WTC11 (cell line): ENCODE results near the gene DCTN1. TPM values are rescaled to one million over a fixed set of nuclear protein-coding genes. Genes with fewer than 3 reads are reported as not detected.
"Not testable (repeated sequence)": the region's sequence is repeated elsewhere in the genome, so short reads cannot be mapped to it uniquely, and the experiment has no call there.

Experiments
- ATAC-seq: fragments of 200-7000 bp; cut with Tn5 transposase; 2 replicates; pipeline ENCODE4 v1.10.0; 2021; ENCODE audit warnings: mild to moderate bottlenecking, moderate library complexity
- CTCF ChIA-PET: fragments of 300-600 bp; sonication (Branson Sonifier 250); formaldehyde crosslinking; loops from one replicate; lab custom pipeline; 2021; ENCODE audit warnings: antibody characterized with exemption; lab: Charles Lee
- POLR2A ChIA-PET: fragments of 350-600 bp; sonication (Branson Sonifier 250); formaldehyde crosslinking; loops from one replicate; lab custom pipeline; 2021; ENCODE audit warnings: antibody characterized with exemption; lab: Charles Lee
- DNase-seq: peaks from one replicate; pipeline ENCODE4 v3.0.0; 2021; ENCODE audit warnings: low spot score
- H3K27ac Mint-ChIP-seq: 2 replicates; pipeline ENCODE4 v1.8.0; 2021; ENCODE audit warnings: mixed read lengths
- H3K27me3 Mint-ChIP-seq: 2 replicates; pipeline ENCODE4 v1.8.0; 2021; ENCODE audit warnings: low read depth, mild to moderate bottlenecking, moderate library complexity, mixed read lengths
- H3K36me3 Mint-ChIP-seq: 2 replicates; pipeline ENCODE4 v1.8.0; 2021; ENCODE audit warnings: mixed read lengths
- H3K4me1 Mint-ChIP-seq: 2 replicates; pipeline ENCODE4 v1.8.0; 2022; ENCODE audit warnings: mixed read lengths
- H3K4me3 Mint-ChIP-seq: 2 replicates; pipeline ENCODE4 v1.8.0; 2021; ENCODE audit warnings: mild to moderate bottlenecking, moderate library complexity, mixed read lengths
- H3K9me3 Mint-ChIP-seq: 2 replicates; pipeline ENCODE4 v1.8.0; 2021; ENCODE audit warnings: mixed read lengths
- CTCF ChIP-seq: fragments of 200-600 bp; IDR thresholded peaks from 2 replicates; pipeline ENCODE4 v1.8.0; 2022; ENCODE audit warnings: antibody characterized with exemption
- E2F4 ChIP-seq: sonication (generic); formaldehyde crosslinking; IDR thresholded peaks from 2 replicates; pipeline ENCODE4 v1.8.1; 2022; ENCODE audit warnings: low read depth, mild to moderate bottlenecking, moderate library complexity, missing genetic modification reagents, borderline replicate concordance
- ELF4 ChIP-seq: sonication (generic); formaldehyde crosslinking; IDR thresholded peaks from 2 replicates; pipeline ENCODE4 v1.8.1; 2022; ENCODE audit warnings: low read depth, mild to moderate bottlenecking, moderate library complexity, missing genetic modification reagents
- ERG ChIP-seq: fragments of 250-450 bp; sonication (Bioruptor Pico); IDR thresholded peaks from 2 replicates; pipeline ENCODE4 v1.8.0; 2021; ENCODE audit warnings: mild to moderate bottlenecking
- ETV6 ChIP-seq: sonication (generic); formaldehyde crosslinking; IDR thresholded peaks from 2 replicates; pipeline ENCODE4 v1.8.1; 2022; ENCODE audit warnings: mild to moderate bottlenecking, missing genetic modification reagents
- GTF2I ChIP-seq: fragments of 250-450 bp; sonication (Bioruptor Pico); conservative IDR thresholded peaks from 2 replicates; pipeline ENCODE4 v1.4.0; 2021; ENCODE audit warnings: mild to moderate bottlenecking
- HMGXB4 ChIP-seq: sonication (generic); formaldehyde crosslinking; IDR thresholded peaks from 2 replicates; pipeline ENCODE4 v1.8.1; 2023; ENCODE audit warnings: mild to moderate bottlenecking, moderate library complexity, missing genetic modification reagents
- NFE2L1 ChIP-seq: sonication (generic); formaldehyde crosslinking; IDR thresholded peaks from 2 replicates; pipeline ENCODE4 v1.8.1; 2023; ENCODE audit warnings: missing genetic modification reagents
- NFYB ChIP-seq: sonication (generic); formaldehyde crosslinking; conservative IDR thresholded peaks from 2 replicates; pipeline ENCODE4 v1.8.0; 2022; ENCODE audit warnings: low read depth, missing genetic modification reagents
- NR1H2 ChIP-seq: sonication (generic); formaldehyde crosslinking; IDR thresholded peaks from 2 replicates; pipeline ENCODE4 v1.9.0; 2021; ENCODE audit warnings: mild to moderate bottlenecking, moderate library complexity, missing genetic modification reagents
- OVOL2 ChIP-seq: fragments of 250-450 bp; sonication (Bioruptor Pico); IDR thresholded peaks from 2 replicates; pipeline ENCODE4 v1.9.0; 2021; ENCODE audit warnings: mild to moderate bottlenecking, borderline replicate concordance
- PREB ChIP-seq: sonication (generic); formaldehyde crosslinking; IDR thresholded peaks from 2 replicates; pipeline ENCODE4 v1.8.1; 2022; ENCODE audit warnings: mild to moderate bottlenecking, missing genetic modification reagents, moderate library complexity, borderline replicate concordance
- RELA ChIP-seq: sonication (generic); formaldehyde crosslinking; IDR thresholded peaks from 2 replicates; pipeline ENCODE4 v1.8.1; 2022; ENCODE audit warnings: missing genetic modification reagents, mild to moderate bottlenecking, borderline replicate concordance
- SMAD4 ChIP-seq: sonication (generic); formaldehyde crosslinking; IDR thresholded peaks from 2 replicates; pipeline ENCODE4 v1.8.0; 2022; ENCODE audit warnings: mild to moderate bottlenecking, missing genetic modification reagents
- SOX15 ChIP-seq: fragments of 250-450 bp; sonication (Bioruptor Pico); IDR thresholded peaks from 2 replicates; pipeline ENCODE4 v1.9.0; 2021; ENCODE audit warnings: mild to moderate bottlenecking
- ZBTB21 ChIP-seq: sonication (generic); formaldehyde crosslinking; IDR thresholded peaks from 2 replicates; pipeline ENCODE4 v1.8.1; 2023; ENCODE audit warnings: mild to moderate bottlenecking, missing genetic modification reagents, borderline replicate concordance
- ZMAT4 ChIP-seq: fragments of 250-450 bp; sonication (Bioruptor Pico); IDR thresholded peaks from 2 replicates; pipeline ENCODE4 v1.9.0; 2021; ENCODE audit warnings: mild to moderate bottlenecking
- ZNF121 ChIP-seq: sonication (generic); formaldehyde crosslinking; IDR thresholded peaks from 2 replicates; pipeline ENCODE4 v1.8.0; 2023; ENCODE audit warnings: missing genetic modification reagents
- ZNF138 ChIP-seq: sonication (generic); formaldehyde crosslinking; conservative IDR thresholded peaks from 2 replicates; pipeline ENCODE4 v1.8.1; 2022; ENCODE audit warnings: mild to moderate bottlenecking, moderate library complexity, missing genetic modification reagents
- ZNF232 ChIP-seq: sonication (generic); formaldehyde crosslinking; IDR thresholded peaks from 2 replicates; pipeline ENCODE4 v1.8.0; 2022; ENCODE audit warnings: mild to moderate bottlenecking, missing genetic modification reagents
- ZNF317 ChIP-seq: sonication (generic); formaldehyde crosslinking; IDR thresholded peaks from 2 replicates; pipeline ENCODE4 v1.8.1; 2023; ENCODE audit warnings: low read depth, mild to moderate bottlenecking, moderate library complexity, missing genetic modification reagents, borderline replicate concordance
- total RNA-seq: library from RNA; stranded (reverse); gene quantifications from 3 replicates; pipeline ENCODE4 v1.2.3, GENCODE V29; 2021

DCTN1 gene
- total RNA-seq, 1 experiment from 2014 or later: 179 TPM

- POLR2A ChIA-PET: no interaction called here
- Mint-ChIP-seq H3K27me3 (peaks cover 25% of the 10 kb centered on the region), H3K9me3 (no peaks in the 10 kb centered on the region), H3K36me3 (no peaks in the 10 kb centered on the region), H3K27ac (no peak within 1 kb of the TSS), H3K4me3 (no peak within 1 kb of the TSS), H3K4me1 (no peaks in the 10 kb centered on the region)
- ATAC-seq (no peak), DNase-seq (no peak)
- TF ChIP-seq OVOL2 (CRISPR knock-in tag) (no peak), ELF4 (CRISPR knock-in tag) (no peak), ETV6 (CRISPR knock-in tag) (no peak), E2F4 (CRISPR knock-in tag) (no peak)
- TF ChIP-seq, all 79 proteins: peak for 0
- CTCF ChIA-PET: interaction anchor here (3.5 kb wide), 1 partner anchor 8 kb away, joined by 36 read pairs; no protein-coding TSS in a partner anchor
Observed at GRCh38 chr2:74343316-74343715, 36.8 kb downstream of the DCTN1 start, which contains the start of gene SLC4A5. TSS of gene SLC4A5 (minus strand) at chr2:74343416. CDS start at chr2:74315023, 28,393 bp downstream.

GRCh38 chr2:74336227-74336626 lies 43.9 kb downstream of the DCTN1 start:
- not testable (repeated sequence) for H3K9me3 Mint-ChIP-seq, H3K27ac Mint-ChIP-seq, H3K4me3 Mint-ChIP-seq, DNase-seq, ATAC-seq, H3K4me1 Mint-ChIP-seq, H3K36me3 Mint-ChIP-seq
- POLR2A ChIA-PET: interaction anchor here (1.3 kb wide), 1 partner anchor 38 kb away, joined by 4 read pairs; no protein-coding TSS in a partner anchor
- CTCF ChIA-PET: interaction anchor here (1.4 to 2.2 kb wide), 8 partner anchors 22 to 147 kb away, joined by 3 to 36 read pairs (median 10); partner anchors contain the start of genes CCDC142 and TTC31
- H3K27me3 Mint-ChIP-seq: peaks cover 14% of the 10 kb centered on the region

- H3K9me3 Mint-ChIP-seq: no peaks in the 10 kb centered on the region
- DNase-seq (peak; percentile 85), ATAC-seq (peak; percentile 93)
- CTCF ChIA-PET: interaction anchor here (0.6 to 3.3 kb wide), 76 partner anchors 10 to 512 kb away, joined by 3 to 63 read pairs (median 5); partner anchors contain the start of genes AUP1, C2orf81, CCDC142 and DCTN1
- TF ChIP-seq ZNF317 (no peak), GTF2I (CRISPR knock-in tag) (peak; percentile 70; the same call in 1 of the 2 replicates), ZBTB21 (CRISPR knock-in tag) (no peak), CTCF (peak; percentile 90)
- POLR2A ChIA-PET: interaction anchor here (1.3 kb wide), 1 partner anchor 40 kb away, joined by 4 read pairs; no protein-coding TSS in a partner anchor
- no peak overlapping the region for H3K4me3 Mint-ChIP-seq
- no peaks in the 10 kb centered on the region for H3K4me1 Mint-ChIP-seq
- H3K36me3 Mint-ChIP-seq: no peaks in the 10 kb centered on the region
- H3K27me3 Mint-ChIP-seq: peaks cover 10% of the 10 kb centered on the region
- no peak overlapping the region for H3K27ac Mint-ChIP-seq
Observed at GRCh38 chr2:74334931-74335333, 45.2 kb downstream of the DCTN1 start.

GRCh38 chr2:74333896-74334586 lies 46.1 kb downstream of the DCTN1 start:
- no peaks in the 10 kb centered on the region for H3K36me3 Mint-ChIP-seq
- no peaks in the 10 kb centered on the region for H3K4me1 Mint-ChIP-seq
- peaks cover 10% of the 10 kb centered on the region for H3K27me3 Mint-ChIP-seq
- no peak overlapping the region for H3K27ac Mint-ChIP-seq
- ChIA-PET CTCF (interaction anchor here (0.6 to 3.3 kb wide), 64 partner anchors 9 to 511 kb away, joined by 3 to 63 read pairs (median 6); partner anchors contain the start of genes AUP1, C2orf81, CCDC142 and HTRA2), POLR2A (no interaction called here)
- no peaks in the 10 kb centered on the region for H3K9me3 Mint-ChIP-seq
- H3K4me3 Mint-ChIP-seq: no peak overlapping the region
- ATAC-seq: no peak
- no peak for DNase-seq
- TF ChIP-seq SOX15 (CRISPR knock-in tag) (no peak), ZNF232 (CRISPR knock-in tag) (no peak), ZNF138 (CRISPR knock-in tag) (no peak), SMAD4 (no peak), ZMAT4 (CRISPR knock-in tag) (no peak), ZNF121 (no peak), NR1H2 (CRISPR knock-in tag) (no peak), NFYB (no peak), RELA (CRISPR knock-in tag) (no peak), HMGXB4 (CRISPR knock-in tag) (no peak), PREB (no peak), NFE2L1 (CRISPR knock-in tag) (no peak), ERG (CRISPR knock-in tag) (no peak)
